ENCODE data around the gene EPB41L5. TPM values are rescaled to one million over a fixed set of nuclear protein-coding genes. Genes with fewer than 3 reads are reported as not detected.
"Not testable (repeated sequence)": the region's sequence is repeated elsewhere in the genome, so short reads cannot be mapped to it uniquely, and the experiment has no call there.

Gene EPB41L5
- total and polyA plus RNA-seq, 5 donors, result 2.5 to 19.9 (median 14.7) TPM

DNA sequence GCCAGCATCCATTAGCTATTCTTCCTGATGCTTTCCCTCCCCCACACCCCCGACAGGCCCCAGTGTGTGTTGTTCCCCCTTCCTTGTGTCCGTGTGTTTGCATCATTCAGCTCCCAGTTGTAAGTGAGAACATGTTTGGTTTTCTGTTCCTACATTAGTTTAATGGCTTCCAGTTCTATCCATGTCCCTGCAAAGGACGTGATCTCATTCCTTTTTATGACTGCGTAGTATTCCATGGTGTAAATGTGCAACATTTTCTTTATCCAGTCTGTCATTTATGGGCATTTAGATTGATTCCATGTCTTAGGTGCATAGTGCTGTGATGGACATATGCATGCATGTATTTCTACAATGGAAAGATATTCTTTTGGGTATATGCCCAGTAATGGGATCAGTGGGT lies 105.6 kb downstream of the EPB41L5 start:
- ATAC-seq, result no peak
- Histone ChIP-seq H3K4me3 (ENCODE audit: low read length) (no peak overlapping the region), H3K27ac (ENCODE audit: low read length) (no peak overlapping the region), H3K9me3 (ENCODE audit: control insufficient read depth, low read length) (no peaks in the 10 kb centered on the region), H3K4me1 (ENCODE audit: control insufficient read depth, insufficient read depth, low read length) (no peaks in the 10 kb centered on the region), H3K27me3 (ENCODE audit: control insufficient read depth, insufficient read depth) (no peaks in the 10 kb centered on the region)
- 97% methylated on average over 4 of the region's 4 CpGs for WGBS
- no peak for DNase-seq
- intact Hi-C loops (cut with DNase I), result loop anchor here in 1 of 4 donors (10.0 kb wide), 1 partner anchor 56 kb away; no protein-coding TSS in a partner anchor

DNA sequence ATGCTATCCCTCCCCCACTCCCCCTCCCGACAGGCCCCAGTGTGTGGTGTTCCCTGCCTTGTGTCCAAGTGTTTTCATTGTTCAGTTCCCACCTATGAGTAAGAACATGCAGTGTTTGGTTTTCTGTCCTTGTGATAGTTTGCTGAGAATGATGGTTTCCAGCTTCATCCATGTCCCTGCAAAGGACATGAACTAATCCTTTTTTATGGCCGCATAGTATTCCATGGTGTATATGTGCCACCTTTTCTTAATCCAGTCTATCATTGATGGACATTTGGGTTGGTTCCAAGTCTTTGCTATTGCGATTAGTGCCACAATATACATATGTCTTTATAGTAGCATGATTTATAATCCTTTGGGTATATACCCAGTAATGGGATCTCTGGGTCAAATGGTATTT lies 108.5 kb downstream of the EPB41L5 start:
- 98% methylated on average over 3 of the region's 3 CpGs for WGBS
- H3K4me3 ChIP-seq (ENCODE audit: low read length); H3K27me3 ChIP-seq (ENCODE audit: control insufficient read depth, insufficient read depth); DNase-seq; H3K4me1 ChIP-seq (ENCODE audit: control insufficient read depth, insufficient read depth, low read length); H3K27ac ChIP-seq (ENCODE audit: low read length); intact Hi-C loops (cut with DNase I); ATAC-seq; H3K9me3 ChIP-seq (ENCODE audit: control insufficient read depth, low read length): not testable (repeated sequence)

DNA sequence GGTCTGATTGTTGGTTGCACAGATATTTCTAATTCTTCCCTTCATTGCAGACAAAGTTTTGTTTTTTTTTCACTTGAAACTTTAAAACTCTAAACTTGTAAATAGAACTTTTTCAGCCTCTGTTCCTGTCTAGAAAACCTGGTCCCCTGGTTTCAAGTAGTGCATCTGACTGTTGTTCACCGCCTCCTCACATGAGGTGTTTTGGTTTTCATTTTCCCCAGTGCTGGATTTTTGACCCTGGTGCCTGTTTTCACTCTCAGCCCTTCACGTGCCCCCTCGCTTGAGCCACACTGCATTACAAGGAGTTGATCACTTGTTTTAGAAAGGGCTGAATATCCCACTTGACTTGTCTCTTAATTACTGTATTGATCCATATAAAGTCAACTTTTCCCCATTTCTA lies 110.2 kb downstream of the EPB41L5 start:
- Histone ChIP-seq H3K27ac (ENCODE audit: low read length) (no peak overlapping the region), H3K4me1 (ENCODE audit: control insufficient read depth, insufficient read depth, low read length) (peaks cover 2% of the 10 kb centered on the region), H3K27me3 (ENCODE audit: control insufficient read depth, insufficient read depth) (no peaks in the 10 kb centered on the region), H3K9me3 (ENCODE audit: control insufficient read depth, low read length) (no peaks in the 10 kb centered on the region), H3K4me3 (ENCODE audit: low read length) (no peak overlapping the region)
- intact Hi-C loops (cut with DNase I), result no loop called here
- DNase-seq (no peak), ATAC-seq (no peak)
- 95% methylated on average over 3 of the region's 3 CpGs for WGBS

DNA sequence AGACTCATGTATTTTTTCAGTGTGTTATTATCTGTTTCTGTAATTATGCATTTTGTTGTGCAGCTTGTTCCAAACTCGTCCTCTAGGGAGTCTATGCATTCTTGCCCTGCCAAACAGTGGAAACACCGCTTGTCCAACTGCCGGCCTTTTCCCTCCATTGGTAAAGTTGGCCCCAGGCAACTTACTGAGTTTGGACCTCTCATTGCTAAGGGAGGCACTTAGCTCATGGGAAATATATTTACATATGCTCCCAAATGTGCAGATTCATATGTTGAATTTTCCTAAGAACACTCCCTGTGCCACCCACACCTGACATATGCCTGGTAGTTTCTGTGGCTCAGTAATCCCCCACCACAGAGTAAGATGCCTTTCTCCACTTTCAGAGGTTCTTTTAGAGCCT lies 112.3 kb downstream of the EPB41L5 start:
- peak in 1 of 3 donors; percentile 45 for DNase-seq
- no peaks in the 10 kb centered on the region for H3K27me3 ChIP-seq (ENCODE audit: control insufficient read depth, insufficient read depth)
- 56% methylated on average over 3 of the region's 3 CpGs for WGBS
- no peak overlapping the region for H3K4me3 ChIP-seq (ENCODE audit: low read length)
- ATAC-seq, result no peak
- H3K4me1 ChIP-seq (ENCODE audit: control insufficient read depth, insufficient read depth, low read length), result peaks cover 2% of the 10 kb centered on the region
- H3K9me3 ChIP-seq (ENCODE audit: control insufficient read depth, low read length), result no peaks in the 10 kb centered on the region
- H3K27ac ChIP-seq (ENCODE audit: low read length), result no peak overlapping the region
- intact Hi-C loops (cut with DNase I), result no loop called here

DNA sequence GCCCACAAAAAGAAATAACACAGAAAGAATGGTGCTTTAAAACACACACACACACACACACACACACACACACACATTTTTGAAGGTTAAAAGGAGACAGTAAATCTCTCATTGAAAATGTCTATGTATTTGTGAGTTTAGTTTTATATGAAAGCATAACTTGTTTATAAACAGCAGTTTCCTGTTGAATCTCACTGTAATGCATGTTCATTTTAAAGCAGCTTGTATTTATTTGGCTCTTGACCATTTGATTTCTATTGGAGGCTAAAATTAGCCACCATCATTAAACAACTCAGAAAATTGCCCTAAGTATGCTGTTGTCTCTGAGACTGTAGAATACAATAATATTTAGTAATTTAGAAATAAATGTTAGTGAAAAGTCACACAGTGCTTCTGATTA lies 115.3 kb downstream of the EPB41L5 start:
- Histone ChIP-seq H3K4me1 (ENCODE audit: control insufficient read depth, insufficient read depth, low read length) (peaks cover 2% of the 10 kb centered on the region), H3K27ac (ENCODE audit: low read length) (no peak overlapping the region), H3K9me3 (ENCODE audit: control insufficient read depth, low read length) (no peaks in the 10 kb centered on the region), H3K27me3 (ENCODE audit: control insufficient read depth, insufficient read depth) (no peaks in the 10 kb centered on the region), H3K4me3 (ENCODE audit: low read length) (no peak overlapping the region)
- DNase-seq (no peak), ATAC-seq (no peak)
- intact Hi-C loops (cut with DNase I), result no loop called here

DNA sequence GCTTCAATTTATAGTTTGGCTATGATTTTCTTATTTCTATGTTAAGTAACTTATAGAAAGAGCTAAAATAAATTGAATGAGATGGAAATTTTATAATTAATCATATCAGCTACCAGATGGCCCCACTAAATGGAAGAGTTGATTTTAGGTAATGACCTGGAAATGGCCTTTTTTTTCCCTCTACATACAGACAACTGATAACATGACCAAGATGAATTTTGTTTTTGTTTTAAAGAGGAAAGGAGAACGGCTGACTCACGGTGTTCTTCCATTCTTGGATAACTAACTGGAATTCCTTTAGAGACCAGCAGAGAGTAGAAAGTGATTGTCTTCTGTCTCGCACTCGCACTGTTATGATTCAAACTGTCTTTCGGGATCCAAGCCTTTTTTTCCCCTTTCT lies 119.3 kb downstream of the EPB41L5 start:
- 74% methylated on average over 5 of the region's 5 CpGs for WGBS
- ATAC-seq, result peak in 1 of 2 donors; percentile 49
- Histone ChIP-seq H3K27ac (ENCODE audit: low read length) (no peak overlapping the region), H3K4me3 (ENCODE audit: low read length) (no peak overlapping the region), H3K4me1 (ENCODE audit: control insufficient read depth, insufficient read depth, low read length) (no peaks in the 10 kb centered on the region), H3K9me3 (ENCODE audit: control insufficient read depth, low read length) (no peaks in the 10 kb centered on the region), H3K27me3 (ENCODE audit: control insufficient read depth, insufficient read depth) (no peaks in the 10 kb centered on the region)
- intact Hi-C loops (cut with DNase I), result no loop called here
- DNase-seq, result no peak

DNA sequence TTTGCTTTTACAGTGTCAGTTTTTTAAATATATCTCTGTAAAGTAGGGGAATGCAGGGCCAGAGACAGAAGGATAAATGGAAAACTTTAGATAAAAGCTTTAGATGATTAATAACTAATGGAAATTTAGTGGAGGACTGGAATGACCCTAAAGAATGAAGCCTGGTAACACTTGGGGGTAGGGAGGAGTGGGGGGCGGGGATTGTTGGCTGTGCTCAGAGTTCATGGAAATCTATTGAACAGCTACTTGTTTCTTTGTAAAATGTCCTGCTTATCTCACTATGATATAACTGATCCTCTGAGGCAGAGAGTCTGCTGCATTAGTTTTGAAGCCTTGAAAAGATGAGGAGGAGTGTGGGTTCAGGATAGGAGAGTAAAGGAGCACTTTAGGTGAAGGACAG lies 119.8 kb downstream of the EPB41L5 start:
- DNase-seq (no peak), ATAC-seq (no peak)
- no peak overlapping the region for H3K4me3 ChIP-seq (ENCODE audit: low read length)
- 97% methylated on average over 1 of the region's 1 CpG for WGBS
- no peaks in the 10 kb centered on the region for H3K4me1 ChIP-seq (ENCODE audit: control insufficient read depth, insufficient read depth, low read length)
- H3K9me3 ChIP-seq (ENCODE audit: control insufficient read depth, low read length), result no peaks in the 10 kb centered on the region
- no peaks in the 10 kb centered on the region for H3K27me3 ChIP-seq (ENCODE audit: control insufficient read depth, insufficient read depth)
- intact Hi-C loops (cut with DNase I), result no loop called here
- no peak overlapping the region for H3K27ac ChIP-seq (ENCODE audit: low read length)

DNA sequence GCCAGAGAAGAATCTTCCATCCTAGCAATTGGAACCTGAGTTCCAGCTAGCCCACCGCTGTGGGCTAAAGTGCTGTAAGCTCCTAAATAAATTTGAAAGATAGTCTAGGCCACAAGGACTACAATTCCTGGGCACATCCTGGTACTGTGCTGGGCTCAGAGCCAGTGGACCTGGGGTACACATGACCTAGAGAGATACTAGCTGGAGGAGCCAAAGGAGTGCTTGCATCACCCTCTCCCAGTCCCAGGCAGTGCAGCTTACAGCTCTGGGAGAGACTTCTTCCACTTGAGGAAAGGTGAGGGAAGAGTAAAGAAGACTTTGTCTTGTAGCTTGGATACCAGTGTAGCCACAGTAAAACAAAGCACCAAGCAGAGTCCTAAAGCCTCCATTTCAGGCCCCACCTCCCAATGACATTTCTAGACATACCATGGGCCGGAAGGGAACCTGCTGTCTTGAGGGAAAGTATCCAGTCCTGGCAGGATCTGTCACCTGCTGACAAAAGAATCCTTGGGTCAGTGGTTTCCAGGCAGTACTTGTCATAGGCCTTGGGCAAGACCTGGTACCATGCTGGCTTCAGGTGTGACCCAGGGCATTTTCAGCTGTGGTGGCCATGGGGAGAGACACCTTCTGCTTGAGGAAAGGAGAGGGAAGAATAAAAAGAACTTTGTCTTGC lies 120.8 kb downstream of the EPB41L5 start:
- Histone ChIP-seq H3K9me3 (ENCODE audit: control insufficient read depth, low read length) (no peaks in the 10 kb centered on the region), H3K27ac (ENCODE audit: low read length) (no peak overlapping the region), H3K27me3 (ENCODE audit: control insufficient read depth, insufficient read depth) (no peaks in the 10 kb centered on the region), H3K4me1 (ENCODE audit: control insufficient read depth, insufficient read depth, low read length) (no peaks in the 10 kb centered on the region), H3K4me3 (ENCODE audit: low read length) (no peak overlapping the region)
- intact Hi-C loops (cut with DNase I), result no loop called here
- ATAC-seq (no peak), DNase-seq (no peak)
- WGBS, result 98% methylated on average over 2 of the region's 2 CpGs

DNA sequence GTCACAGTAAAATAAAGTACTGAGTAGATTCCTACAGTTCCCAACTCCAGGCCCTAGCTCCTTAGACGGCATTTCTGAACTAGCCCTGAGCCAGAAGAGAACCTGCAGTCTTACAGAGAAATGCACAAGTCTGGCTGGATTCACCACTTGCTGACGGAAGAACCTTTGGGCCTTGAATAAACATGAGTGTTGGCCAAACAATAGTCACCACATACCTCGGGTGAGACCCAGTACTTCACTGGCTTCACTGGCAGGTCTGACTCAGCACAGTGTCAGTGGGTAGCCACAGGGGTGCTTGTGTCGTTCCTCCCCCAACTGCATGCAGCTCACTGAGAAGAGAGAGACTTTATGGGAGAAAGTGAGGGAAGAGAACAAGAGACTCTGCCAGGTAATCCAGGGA lies 121.4 kb downstream of the EPB41L5 start:
- H3K4me1 ChIP-seq (ENCODE audit: control insufficient read depth, insufficient read depth, low read length), result no peaks in the 10 kb centered on the region
- H3K27ac ChIP-seq (ENCODE audit: low read length), result no peak overlapping the region
- DNase-seq, result no peak
- 93% methylated on average over 4 of the region's 4 CpGs for WGBS
- intact Hi-C loops (cut with DNase I), result no loop called here
- no peak for ATAC-seq
- no peaks in the 10 kb centered on the region for H3K27me3 ChIP-seq (ENCODE audit: control insufficient read depth, insufficient read depth)
- H3K4me3 ChIP-seq (ENCODE audit: low read length), result no peak overlapping the region
- H3K9me3 ChIP-seq (ENCODE audit: control insufficient read depth, low read length), result no peaks in the 10 kb centered on the region

DNA sequence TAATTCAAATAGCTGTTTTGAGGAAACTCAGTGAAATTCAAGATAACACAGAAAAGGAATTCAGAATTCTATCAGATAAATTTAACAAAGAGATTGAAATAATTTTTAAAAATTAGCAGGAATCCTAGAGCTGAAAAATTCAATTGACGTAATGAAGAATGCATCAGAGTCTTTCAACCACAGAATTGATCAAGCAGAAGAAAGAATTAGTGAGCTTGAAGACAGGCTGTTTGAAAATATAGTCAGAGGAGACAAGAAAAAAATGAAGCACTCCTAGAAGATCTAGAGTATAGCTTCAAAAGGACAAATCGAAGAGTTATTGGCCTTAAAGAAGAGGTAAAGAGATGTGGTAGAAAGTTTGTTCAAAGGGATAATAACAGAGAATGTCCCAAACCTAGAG lies 122.1 kb downstream of the EPB41L5 start:
- 94% methylated on average over 2 of the region's 2 CpGs for WGBS
- intact Hi-C loops (cut with DNase I); H3K9me3 ChIP-seq (ENCODE audit: control insufficient read depth, low read length); H3K4me3 ChIP-seq (ENCODE audit: low read length); H3K4me1 ChIP-seq (ENCODE audit: control insufficient read depth, insufficient read depth, low read length); H3K27me3 ChIP-seq (ENCODE audit: control insufficient read depth, insufficient read depth); ATAC-seq; DNase-seq; H3K27ac ChIP-seq (ENCODE audit: low read length): not testable (repeated sequence)

DNA sequence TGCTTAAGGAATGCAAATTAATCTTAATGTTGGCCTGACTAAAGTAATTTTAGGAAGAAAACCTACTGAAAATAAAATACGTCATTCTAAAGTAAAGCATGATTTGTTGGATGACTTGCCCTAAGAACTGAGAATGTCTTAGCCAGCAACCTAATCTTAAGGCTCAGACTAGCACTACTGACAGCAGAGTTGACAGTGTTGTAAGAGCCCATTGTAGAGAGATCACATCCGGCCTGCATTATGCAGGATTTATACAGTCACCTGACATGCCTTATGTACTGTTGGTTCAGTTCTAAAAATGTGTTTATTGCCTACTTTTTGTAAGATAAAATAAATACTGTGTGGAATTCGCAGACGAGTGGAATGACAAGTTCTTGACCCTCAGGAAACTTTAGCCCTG lies 128.0 kb downstream of the EPB41L5 start:
- ATAC-seq (no peak), DNase-seq (no peak)
- Histone ChIP-seq H3K27ac (ENCODE audit: low read length) (no peak overlapping the region), H3K27me3 (ENCODE audit: control insufficient read depth, insufficient read depth) (no peaks in the 10 kb centered on the region), H3K4me3 (ENCODE audit: low read length) (no peak overlapping the region), H3K9me3 (ENCODE audit: control insufficient read depth, low read length) (no peaks in the 10 kb centered on the region), H3K4me1 (ENCODE audit: control insufficient read depth, insufficient read depth, low read length) (no peaks in the 10 kb centered on the region)
- 88% methylated on average over 4 of the region's 4 CpGs for WGBS
- intact Hi-C loops (cut with DNase I), result no loop called here

All from right cardiac atrium (tissue), 5 donors.